Fibroblast of villous mesenchyme (primary cell): ENCODE measurements around the gene CYP4V2. TPM values are rescaled to one million over a fixed set of nuclear protein-coding genes. Genes with fewer than 3 reads are reported as not detected.
A peak's percentile ranks its signal among the peaks of the same experiment; 100 is the strongest.

Experiments used
- DNase-seq: peaks from one replicate; pipeline ENCODE4 v3.0.0-alpha.2; 2010; ENCODE audit warnings: low read depth
- H3K4me3 ChIP-seq: 2 replicates; pipeline ENCODE4 v1.5.1; 2011; ENCODE audit warnings: low read depth, mild to moderate bottlenecking, low read length
- CTCF ChIP-seq: IDR thresholded peaks from 2 replicates; pipeline ENCODE4 v1.5.1; 2012; ENCODE audit warnings: low read depth, mild to moderate bottlenecking, low read length; ENCODE audit not compliant: insufficient read depth
- total RNA-seq: library from RNA; depleted of rRNA; stranded (reverse); fragments of >200 nt; gene quantifications from 2 replicates; pipeline ENCODE4 v1.2.3, GENCODE V29; 2012

Gene CYP4V2
- total RNA-seq, result 12.9 and 15.1 TPM in 2 replicates

GRCh38 chr4:186191200-186192065 is at the start of gene CYP4V2:
Gene CYP4V2 (plus strand): TSS chr4:186191567. CDS start chr4:186191824, 257 bp downstream.
- H3K4me3 ChIP-seq, result peak within 1 kb of the TSS; percentile 83
- DNase-seq, result peak; percentile 86
- no peak for TF ChIP-seq CTCF

- H3K4me3 ChIP-seq, result peak overlapping the region; percentile 57
- peak; percentile 29 for DNase-seq
- TF ChIP-seq CTCF, result no peak
Observed at GRCh38 chr4:186144198-186144945, 47.0 kb upstream of the CYP4V2 start.

GRCh38 chr4:186144946-186145569 is 46.3 kb upstream of the CYP4V2 start:
- peak overlapping the region; percentile 54 for H3K4me3 ChIP-seq
- DNase-seq, result peak; percentile 45
- no peak for TF ChIP-seq CTCF

- TF ChIP-seq CTCF, result no peak
- no peak for DNase-seq
- H3K4me3 ChIP-seq, result no peak overlapping the region
Observed at GRCh38 chr4:186146458-186146857, 44.9 kb upstream of the CYP4V2 start.

GRCh38 chr4:186148336-186148975 is 42.9 kb upstream of the CYP4V2 start:
- TF ChIP-seq CTCF, result no peak
- no peak for DNase-seq
- no peak overlapping the region for H3K4me3 ChIP-seq

- peak; percentile 50 for TF ChIP-seq CTCF
- no peak overlapping the region for H3K4me3 ChIP-seq
- peak; percentile 33 for DNase-seq
Observed at GRCh38 chr4:186149872-186150271, 41.5 kb upstream of the CYP4V2 start.
